AG04450 (cell line): Measurements from ENCODE around the gene KIAA1671. TPM values are rescaled to one million over a fixed set of nuclear protein-coding genes. Genes with fewer than 3 reads are reported as not detected.
"Not testable (repeated sequence)": the region's sequence is repeated elsewhere in the genome, so short reads cannot be mapped to it uniquely, and the experiment has no call there.

Experiments
- CTCF ChIA-PET: fragments of 300-600, 350-600 bp; formaldehyde crosslinking; extraction: SDS; loops from one replicate; lab custom pipeline; 2022; ENCODE audit warnings: antibody characterized with exemption, inconsistent platforms; lab: Charles Lee
- POLR2A ChIA-PET: fragments of 350-600 bp; formaldehyde crosslinking; extraction: SDS; loops from one replicate; lab custom pipeline; 2021; ENCODE audit warnings: antibody characterized with exemption, inconsistent platforms; lab: Yijun Ruan, JAX
- DNase-seq: peaks from one replicate; pipeline ENCODE4 v3.0.0-alpha.2; 2011; ENCODE audit warnings: low read depth, low spot score
- H3K27ac ChIP-seq: one replicate; pipeline ENCODE4 v1.5.1; 2012; ENCODE audit warnings: low read depth, low read length, control low read depth
- H3K27me3 ChIP-seq: one replicate; pipeline ENCODE4 v1.6.0; 2012; ENCODE audit warnings: low read length; ENCODE audit not compliant: control insufficient read depth, insufficient read depth
- H3K4me3 ChIP-seq: 2 replicates; pipeline ENCODE4 v1.5.1; 2011; ENCODE audit warnings: mild to moderate bottlenecking, low read depth, low read length, control low read depth
- H3K9me3 ChIP-seq: 2 replicates; pipeline ENCODE4 v1.5.1; 2012; ENCODE audit warnings: low read length; ENCODE audit not compliant: control insufficient read depth, insufficient read depth
- CTCF ChIP-seq: IDR thresholded peaks from 2 replicates; pipeline ENCODE4 v1.5.1; 2011; ENCODE audit warnings: low read depth, low read length, control low read depth, inconsistent platforms
- polyA plus RNA-seq: library from polyadenylated mRNA; depleted of rRNA; stranded (reverse); fragments of >200 nt; gene quantifications from 2 replicates; pipeline ENCODE4 v1.2.3, GENCODE V29; 2011

KIAA1671 gene
- polyA plus RNA-seq, 1 experiment, result 0.02 TPM

DNA sequence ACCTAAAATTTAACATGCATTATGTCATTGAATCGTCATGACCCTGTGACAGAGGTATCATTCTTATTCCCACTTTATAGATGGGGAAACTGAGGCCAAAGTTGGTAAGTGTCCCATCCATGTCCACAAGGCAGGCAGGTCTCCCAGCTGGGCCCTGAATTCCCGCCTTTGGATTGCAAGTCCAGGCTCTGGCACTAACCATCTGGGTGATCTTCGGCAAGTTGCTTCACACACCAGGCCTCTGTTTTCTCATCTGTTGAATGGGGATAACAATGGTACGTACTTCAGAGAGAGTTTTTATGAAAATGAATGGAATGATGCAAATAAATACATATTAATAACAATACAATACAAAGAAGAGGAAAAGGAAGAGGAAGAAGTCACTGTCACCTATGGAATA is 250.6 kb downstream of the KIAA1671 start:
- ChIA-PET POLR2A (no interaction called here), CTCF (interaction anchor here (0.5 to 2.5 kb wide), 16 partner anchors 9 to 1129 kb away, joined by 3 to 27 read pairs (median 3); no protein-coding TSS in a partner anchor)
- no peak overlapping the region for H3K27ac ChIP-seq
- TF ChIP-seq CTCF, result no peak
- no peak for DNase-seq
- no peak overlapping the region for H3K4me3 ChIP-seq
- no peaks in the 10 kb centered on the region for H3K27me3 ChIP-seq
- H3K9me3 ChIP-seq, result peaks cover 5% of the 10 kb centered on the region; the same call in 1 of the 2 replicates

DNA sequence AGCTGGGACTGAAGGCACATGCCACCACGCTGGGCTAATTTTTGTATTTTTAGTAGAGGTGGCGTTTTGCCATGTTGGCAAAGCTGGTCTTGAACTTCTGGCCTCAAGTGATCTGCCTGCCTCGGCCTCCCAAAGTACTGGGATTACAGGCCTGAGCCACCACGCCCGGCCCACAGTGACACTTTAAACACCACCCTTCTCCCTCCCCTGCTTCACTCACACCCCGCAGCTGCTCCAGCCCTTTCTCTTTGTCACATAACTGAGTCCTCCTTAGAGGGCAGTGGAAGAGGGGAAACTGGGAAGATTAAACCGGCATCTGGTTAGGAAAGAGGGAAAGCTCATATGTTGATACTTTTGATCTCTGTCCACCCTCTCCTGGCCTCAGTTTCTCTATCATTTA is 252.0 kb downstream of the KIAA1671 start:
- H3K27me3 ChIP-seq, H3K9me3 ChIP-seq, H3K27ac ChIP-seq, H3K4me3 ChIP-seq, DNase-seq, POLR2A ChIA-PET: not testable (repeated sequence)
- CTCF ChIA-PET, result interaction anchor here (0.8 kb wide), 1 partner anchor 568 kb away, joined by 3 read pairs; no protein-coding TSS in a partner anchor

DNA sequence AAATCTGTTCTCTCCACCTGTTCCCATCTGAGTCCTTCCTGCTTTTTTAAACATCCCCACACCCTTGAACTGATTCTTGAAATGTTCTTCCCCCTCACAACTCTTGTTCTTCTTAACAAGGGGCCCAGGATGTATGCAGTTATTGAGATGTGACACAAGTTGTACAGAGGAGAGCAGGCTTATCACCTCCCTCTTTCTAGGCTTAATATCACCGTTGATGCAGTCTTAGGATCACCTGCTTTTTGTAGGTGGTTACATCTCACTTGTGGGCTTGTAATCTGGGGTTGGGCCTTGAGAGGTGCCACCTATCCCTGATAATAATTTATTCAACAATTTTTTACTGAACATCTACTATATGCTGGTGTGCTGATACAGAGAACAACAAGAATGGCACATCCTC is 253.3 kb downstream of the KIAA1671 start:
- ChIA-PET CTCF (no interaction called here), POLR2A (no interaction called here)
- H3K27ac ChIP-seq, result no peak overlapping the region
- no peak for TF ChIP-seq CTCF
- H3K4me3 ChIP-seq, result no peak overlapping the region
- DNase-seq, result no peak
- H3K9me3 ChIP-seq, result peaks cover 8% of the 10 kb centered on the region; the same call in 1 of the 2 replicates
- H3K27me3 ChIP-seq, result no peaks in the 10 kb centered on the region

- no peak for TF ChIP-seq CTCF
- no peak for DNase-seq
- CTCF ChIA-PET, result no interaction called here
These were observed 254.5 kb downstream of the KIAA1671 start for GRCh38 chr22:25206998-25207397.

GRCh38 chr22:25207553-25208157 is 255.1 kb downstream of the KIAA1671 start:
- no peaks in the 10 kb centered on the region for H3K27me3 ChIP-seq
- ChIA-PET CTCF (no interaction called here), POLR2A (no interaction called here)
- no peak for DNase-seq
- no peak overlapping the region for H3K4me3 ChIP-seq
- H3K9me3 ChIP-seq, result peaks cover 8% of the 10 kb centered on the region; the same call in 1 of the 2 replicates
- no peak for TF ChIP-seq CTCF
- H3K27ac ChIP-seq, result no peak overlapping the region

More at GRCh38 chr22:25206998-25207397, 254.5 kb downstream of the KIAA1671 start:
- no peaks in the 10 kb centered on the region for H3K27me3 ChIP-seq
- H3K9me3 ChIP-seq, result peaks cover 8% of the 10 kb centered on the region; the same call in 1 of the 2 replicates
- POLR2A ChIA-PET, result no interaction called here
- H3K27ac ChIP-seq, result no peak overlapping the region
- no peak overlapping the region for H3K4me3 ChIP-seq
